Cardiac septum (tissue), 1 donor: ENCODE results near the gene NOS1AP. TPM values are rescaled to one million over a fixed set of nuclear protein-coding genes. Genes with fewer than 3 reads are reported as not detected.

ENCODE experiments used
- DNase-seq: peaks from one replicate; pipeline ENCODE4 v3.0.0-alpha.2; 2020; ENCODE audit warnings: low spot score
- intact Hi-C: fragments of 100-400 bp; cut with DNase I; formaldehyde crosslinking; loops from one replicate; pipeline ENCODE4 v1.14.0; 2022
- total RNA-seq: library from RNA; stranded (reverse); fragmentation: NEBNext Ultra II Directional; extraction: Animal tissue kit (Norgen Biotek cat#: 25700); gene quantifications from one replicate; pipeline ENCODE4 v1.2.1, GENCODE V29; 2021
- donor health status: DM: no; HTN: no; CAD: no.

NOS1AP gene
- total RNA-seq, 1 donor from 2014 or later = 2.0 TPM

DNA sequence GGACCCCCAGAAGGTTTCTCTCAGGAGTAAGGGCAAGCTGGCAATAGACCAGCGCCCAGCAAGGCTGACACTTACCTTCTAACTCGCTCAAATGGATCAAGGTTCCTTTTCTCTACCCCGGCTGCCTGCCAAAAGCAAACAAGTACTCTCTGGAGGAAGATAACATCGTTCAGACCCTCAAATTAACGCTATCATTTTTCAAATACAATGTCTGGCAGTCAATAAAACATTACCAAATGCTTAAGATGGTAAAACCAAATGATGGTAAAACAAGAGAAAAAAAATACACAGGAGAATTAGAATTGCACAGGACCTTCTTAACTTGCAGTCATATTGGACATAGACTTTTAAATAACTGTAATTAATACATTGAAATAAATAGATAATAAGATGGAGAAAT is 159.1 kb downstream of the NOS1AP start:
- no peak for DNase-seq
- intact Hi-C loops = no loop called here

- DNase-seq = no peak
- intact Hi-C loops = no loop called here
These were observed 160.1 kb downstream of the NOS1AP start for GRCh38 chr1:162229549-162229948.

- DNase-seq = no peak
- intact Hi-C loops = no loop called here
These were observed 160.6 kb downstream of the NOS1AP start for GRCh38 chr1:162230096-162230495.

DNA sequence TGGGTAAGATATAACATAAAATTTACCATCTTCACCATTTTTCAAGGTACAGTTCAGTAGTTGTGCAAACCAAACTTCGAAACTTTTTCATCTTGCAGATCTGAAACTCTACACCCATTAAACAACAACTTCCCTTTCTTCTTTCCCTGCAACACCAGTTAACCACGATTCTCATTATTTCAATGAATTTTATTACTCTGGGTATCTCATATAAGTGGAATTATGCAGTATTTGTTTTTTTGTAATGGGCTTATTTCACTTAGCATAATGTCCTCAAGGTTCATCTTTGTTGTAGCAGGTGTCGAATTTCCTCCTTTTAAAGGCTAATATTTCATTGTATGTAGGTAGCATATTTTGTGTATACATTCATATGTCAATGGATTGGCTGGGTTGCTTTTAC is 161.0 kb downstream of the NOS1AP start:
- intact Hi-C loops = no loop called here
- DNase-seq = no peak

GRCh38 chr1:162232034-162232711 is 162.7 kb downstream of the NOS1AP start:
- intact Hi-C loops = no loop called here
- no peak for DNase-seq

DNA sequence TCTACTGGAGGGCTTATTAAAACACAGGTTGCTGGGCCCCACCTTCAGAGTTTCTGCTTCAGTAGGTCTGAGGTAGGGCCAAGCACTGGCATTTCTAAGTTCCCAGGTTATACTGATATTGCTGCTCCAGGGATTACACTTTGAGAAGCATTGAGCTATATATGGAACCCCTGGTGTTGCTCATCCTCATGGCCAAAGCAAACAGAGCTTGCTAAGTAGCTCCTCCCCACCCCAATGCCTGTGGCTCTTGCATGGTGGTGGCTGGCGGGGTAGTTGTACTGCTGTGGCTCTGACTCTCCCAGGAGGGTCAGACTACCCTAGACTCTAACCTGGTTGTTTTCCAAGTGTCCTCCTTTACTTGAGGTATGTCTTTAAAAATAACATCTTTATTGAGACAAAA is 163.6 kb downstream of the NOS1AP start:
- intact Hi-C loops = no loop called here
- DNase-seq = no peak

- no peak for DNase-seq
- intact Hi-C loops = no loop called here
These were observed 164.4 kb downstream of the NOS1AP start for GRCh38 chr1:162233937-162234336.

DNA sequence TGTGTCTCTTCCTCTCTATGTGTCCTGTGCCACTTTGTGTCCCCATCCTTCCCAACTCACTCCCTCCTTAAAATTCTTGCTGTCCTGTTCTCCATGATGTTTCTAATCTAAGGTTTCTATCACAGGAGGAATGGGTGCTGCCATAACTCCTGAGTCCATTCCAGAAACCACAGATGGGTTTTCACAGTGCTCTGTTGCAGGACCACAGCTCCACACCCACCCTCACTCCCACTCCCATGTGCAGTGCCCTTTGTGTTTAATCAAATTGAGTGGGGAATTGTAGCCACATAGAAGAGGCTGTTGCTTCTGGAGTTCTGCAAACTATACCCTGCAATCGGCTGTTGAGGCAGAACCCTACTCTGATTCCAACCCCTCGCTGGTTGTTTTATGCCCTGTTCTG is 165.1 kb downstream of the NOS1AP start:
- intact Hi-C loops = no loop called here
- no peak for DNase-seq

DNA sequence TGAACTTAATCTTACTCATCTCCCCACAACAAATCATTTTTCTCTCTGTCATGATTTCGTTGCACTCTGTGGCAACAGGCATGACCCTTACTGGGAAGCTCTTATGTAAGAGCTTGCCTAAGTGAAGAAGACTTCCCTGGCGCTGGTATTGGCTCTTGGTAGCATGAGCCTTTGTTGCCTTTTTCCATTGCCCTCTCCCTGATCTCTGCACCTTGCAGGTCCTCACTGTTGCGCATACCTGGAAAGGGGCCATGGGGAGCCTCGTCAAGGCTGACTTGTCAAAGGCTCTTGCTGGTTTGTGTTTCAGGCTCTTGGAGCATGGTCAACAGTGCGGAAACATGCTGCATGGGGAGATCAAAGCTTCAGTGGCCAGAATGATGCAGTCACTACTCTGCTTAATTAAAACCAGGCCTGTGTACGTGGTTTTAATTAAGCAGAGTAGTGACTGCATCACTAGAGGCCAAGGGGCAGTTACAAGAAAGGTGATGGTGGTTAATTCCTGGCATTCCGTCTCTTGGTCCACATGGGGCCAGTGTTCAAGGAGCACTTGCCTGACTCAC is 165.8 kb downstream of the NOS1AP start:
- intact Hi-C loops = no loop called here
- DNase-seq = no peak

DNA sequence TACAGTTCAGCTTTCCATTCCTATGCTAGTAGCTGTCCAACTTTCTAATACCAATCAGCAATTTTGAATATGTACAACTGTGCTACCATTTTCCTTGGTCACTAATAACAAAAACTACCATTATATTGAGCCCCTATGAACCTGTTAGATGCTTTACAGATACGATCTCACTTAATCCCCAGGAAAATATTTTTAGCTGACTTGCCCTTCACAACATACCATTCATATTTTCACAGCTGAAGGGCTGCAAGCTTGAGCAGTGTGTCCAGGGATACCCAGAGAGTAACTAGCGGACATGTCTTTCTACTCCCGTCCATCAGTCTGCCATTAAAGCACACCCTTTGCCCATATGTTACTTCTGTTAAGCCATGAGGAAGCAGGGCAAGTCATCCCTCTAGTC is 166.7 kb downstream of the NOS1AP start:
- intact Hi-C loops = no loop called here
- no peak for DNase-seq

GRCh38 chr1:162236618-162237017 is 167.1 kb downstream of the NOS1AP start:
- no peak for DNase-seq
- intact Hi-C loops = no loop called here

GRCh38 chr1:162240577-162240976 is 171.1 kb downstream of the NOS1AP start:
- intact Hi-C loops = no loop called here
- no peak for DNase-seq

DNA sequence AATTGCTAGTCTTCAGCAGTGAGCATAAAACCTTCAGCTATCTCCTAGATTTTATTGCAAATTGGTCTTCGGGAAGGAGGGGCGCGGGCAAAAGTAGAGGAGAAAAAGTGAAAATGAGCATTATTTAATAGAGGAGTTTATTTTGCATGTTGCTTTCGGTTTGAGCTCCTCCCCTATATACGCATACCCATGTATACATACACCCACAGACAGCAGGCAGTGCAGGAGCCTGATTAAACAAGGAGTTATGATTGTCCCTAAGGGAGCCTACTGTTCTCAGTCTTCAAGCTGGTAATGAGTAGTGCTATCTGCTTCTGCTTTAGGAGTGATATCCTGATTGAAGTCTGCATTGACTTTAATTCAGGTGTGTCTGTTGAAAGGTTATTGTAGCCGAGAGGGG is 173.3 kb downstream of the NOS1AP start:
- DNase-seq = no peak

DNA sequence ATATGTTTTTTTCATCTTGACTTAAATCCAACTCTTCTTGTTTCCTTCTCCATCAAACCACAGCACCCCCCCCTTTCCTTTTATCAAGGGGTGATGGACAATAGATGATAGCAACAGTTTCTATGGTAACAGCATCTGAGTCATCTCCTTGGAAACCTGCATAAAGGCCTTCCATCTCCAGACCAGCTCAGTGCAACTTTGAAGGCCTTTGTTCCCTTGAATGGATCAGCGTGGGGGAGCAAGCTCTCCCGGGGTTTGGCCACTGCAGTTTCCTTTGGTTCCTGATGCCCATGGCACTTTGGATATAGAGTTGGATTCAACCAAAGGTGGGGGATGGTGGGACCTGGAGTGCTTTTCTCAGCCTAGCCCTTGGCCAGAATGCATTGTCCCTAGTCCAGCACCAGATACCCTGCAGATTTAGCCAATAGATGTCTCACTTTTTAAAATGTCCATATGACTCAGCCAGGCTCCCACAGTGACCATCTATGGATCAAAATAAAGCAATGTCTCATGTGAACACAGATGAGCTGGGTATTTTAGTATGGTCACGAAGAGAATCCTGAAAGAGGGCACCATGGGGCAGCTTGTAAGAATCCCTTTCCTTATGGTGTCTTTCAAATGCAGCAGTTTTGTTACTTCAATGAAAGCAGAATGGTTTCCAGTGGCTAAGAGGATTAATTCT is 179.5 kb downstream of the NOS1AP start:
- no peak for DNase-seq
- intact Hi-C loops = no loop called here

More for the DNA sequence above, 173.3 kb downstream of the NOS1AP start:
- intact Hi-C loops = no loop called here

DNA sequence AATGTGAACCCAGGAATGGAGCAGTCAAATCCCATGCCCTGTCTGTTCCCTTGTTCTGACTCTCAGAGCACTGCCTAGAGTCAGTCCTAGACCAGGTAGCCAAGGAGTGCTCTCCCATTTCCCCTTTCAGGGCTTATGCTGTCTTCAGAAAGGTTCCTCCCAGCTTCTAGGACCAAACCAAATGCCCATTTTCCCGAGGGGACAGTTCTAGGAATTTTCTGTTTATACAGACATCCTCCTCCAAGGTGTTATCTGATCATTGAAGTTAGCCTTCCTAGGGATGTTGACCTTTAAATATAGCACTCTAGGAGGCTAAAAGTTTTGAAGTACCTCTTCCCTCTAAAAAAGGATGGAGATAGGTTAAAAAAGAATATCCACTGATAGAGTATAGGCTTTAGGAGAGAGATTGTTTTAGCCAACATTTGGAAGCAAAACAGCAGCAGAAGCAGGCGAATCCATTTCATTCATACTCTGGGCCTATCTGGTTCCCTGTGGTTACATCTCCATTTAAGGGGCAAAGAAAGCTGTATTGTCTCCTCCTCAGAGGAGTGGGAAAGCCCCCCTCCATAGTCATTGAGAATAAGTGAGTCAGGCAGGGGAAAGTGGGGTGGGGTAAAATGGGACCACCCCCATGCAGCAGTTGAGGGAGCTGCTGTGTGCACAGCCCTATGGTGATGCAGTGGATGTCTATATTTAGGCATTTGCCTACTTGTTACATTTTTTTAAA is 180.7 kb downstream of the NOS1AP start:
- intact Hi-C loops = no loop called here
- no peak for DNase-seq

DNA sequence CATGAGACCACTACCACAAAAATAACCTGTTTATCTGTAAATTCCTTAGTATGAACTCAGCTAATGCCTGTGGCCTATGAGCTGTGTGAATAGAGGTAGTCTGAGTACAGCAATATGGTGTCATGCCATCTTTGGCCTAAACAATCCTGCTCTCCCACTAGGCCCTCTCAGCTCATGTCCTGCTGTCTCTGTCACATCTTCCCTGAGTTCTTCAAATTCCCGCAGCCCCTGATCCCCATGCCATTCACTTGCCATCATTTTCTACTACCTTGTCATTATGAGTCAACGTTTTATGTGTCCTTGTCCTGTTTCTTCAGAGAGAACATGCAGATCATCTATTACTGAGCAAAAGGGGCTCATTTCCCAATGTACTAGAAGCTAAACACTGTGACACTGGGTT is 181.6 kb downstream of the NOS1AP start:
- no peak for DNase-seq
- intact Hi-C loops = no loop called here

GRCh38 chr1:162252214-162252613 is 182.7 kb downstream of the NOS1AP start:
- no peak for DNase-seq
- intact Hi-C loops = no loop called here

GRCh38 chr1:162253790-162254189 is 184.3 kb downstream of the NOS1AP start:
- no peak for DNase-seq
- intact Hi-C loops = no loop called here

DNA sequence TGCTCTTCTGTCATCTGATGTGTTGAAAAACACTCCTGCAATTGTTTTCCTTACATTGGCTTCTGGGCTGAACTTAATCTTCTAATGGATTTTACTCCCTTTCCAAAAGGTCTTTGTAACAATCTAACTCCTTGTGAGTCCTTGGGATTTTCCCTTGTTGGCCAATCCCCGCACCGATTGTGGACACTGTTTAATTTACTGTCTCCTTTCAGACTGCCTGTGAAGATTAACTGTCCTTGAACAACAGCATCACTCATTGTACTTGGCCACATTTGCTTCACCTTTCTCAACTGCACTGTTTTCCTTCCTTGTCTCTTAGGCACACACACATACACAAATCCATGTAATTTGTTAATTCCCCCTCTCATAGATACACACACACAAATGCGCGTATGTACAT is 186.8 kb downstream of the NOS1AP start:
- no peak for DNase-seq
- intact Hi-C loops = no loop called here

- intact Hi-C loops = no loop called here
- no peak for DNase-seq
These were observed 188.9 kb downstream of the NOS1AP start for GRCh38 chr1:162258394-162258793.
